AG09319 (cell line): ENCODE measurements around the gene SLC39A11.

Source experiments
- DNase-seq: peaks from one replicate; pipeline ENCODE4 v3.0.0-alpha.2; 2010; ENCODE audit warnings: low read depth; ENCODE audit errors: extremely low read depth
- CTCF ChIP-seq: IDR thresholded peaks from 2 replicates; pipeline ENCODE4 v1.5.1; 2011; ENCODE audit warnings: low read depth, mild to moderate bottlenecking, inconsistent platforms, low read length, moderate library complexity

SLC39A11 gene

GRCh38 chr17:72634621-72635020, 457.9 kb downstream of the SLC39A11 start:
- TF ChIP-seq CTCF, result no peak
- no peak for DNase-seq

GRCh38 chr17:72631949-72632684, 460.4 kb downstream of the SLC39A11 start:
- no peak for DNase-seq
- no peak for TF ChIP-seq CTCF

- TF ChIP-seq CTCF, result no peak
- DNase-seq, result no peak
These were observed 460.9 kb downstream of the SLC39A11 start for GRCh38 chr17:72631568-72631948.

- no peak for TF ChIP-seq CTCF
- no peak for DNase-seq
These were observed 467.8 kb downstream of the SLC39A11 start for GRCh38 chr17:72624652-72625051.

- no peak for TF ChIP-seq CTCF
These were observed 468.3 kb downstream of the SLC39A11 start for GRCh38 chr17:72624226-72624625.

GRCh38 chr17:72622661-72623433, 469.6 kb downstream of the SLC39A11 start:
- DNase-seq, result no peak
- no peak for TF ChIP-seq CTCF

More at GRCh38 chr17:72624226-72624625, 468.3 kb downstream of the SLC39A11 start:
- DNase-seq, result no peak

- TF ChIP-seq CTCF, result no peak
- DNase-seq, result no peak
These were observed 472.4 kb downstream of the SLC39A11 start for GRCh38 chr17:72619976-72620650.
